IPS-15b (cell line): ENCODE measurements around the gene SASH3.
"Not testable (repeated sequence)": the region's sequence is repeated elsewhere in the genome, so short reads cannot be mapped to it uniquely, and the experiment has no call there.

Experiments used
- H3K27me3 ChIP-seq: one replicate; pipeline ENCODE4 v1.6.1; 2013; ENCODE audit warnings: low read length; ENCODE audit not compliant: control insufficient read depth, insufficient read depth
- H3K36me3 ChIP-seq: one replicate; pipeline ENCODE4 v1.6.1; 2013; ENCODE audit warnings: low read length; ENCODE audit not compliant: control insufficient read depth, insufficient read depth
- H3K4me1 ChIP-seq: one replicate; pipeline ENCODE4 v1.6.1; 2013; ENCODE audit warnings: mild to moderate bottlenecking, low read length; ENCODE audit not compliant: control insufficient read depth, insufficient read depth
- H3K4me3 ChIP-seq: one replicate; pipeline ENCODE4 v1.5.1; 2013; ENCODE audit warnings: low read depth, low read length
- H3K9ac ChIP-seq: one replicate; pipeline ENCODE4 v1.6.1; 2013; ENCODE audit warnings: low read depth, mild to moderate bottlenecking, low read length
- H3K9me3 ChIP-seq: one replicate; pipeline ENCODE4 v1.6.1; 2013; ENCODE audit warnings: mild to moderate bottlenecking, low read length; ENCODE audit not compliant: control insufficient read depth, insufficient read depth

Gene SASH3

GRCh38 chrX:129779747-129780146 is at the start of gene SASH3:
Gene SASH3 (plus strand): TSS chrX:129779949. CDS start chrX:129780098, 149 bp downstream.
- H3K9me3 ChIP-seq = no peaks in the 10 kb centered on the region
- no peaks in the 10 kb centered on the region for H3K27me3 ChIP-seq
- peaks cover 2% of the 10 kb centered on the region for H3K4me1 ChIP-seq
- no peak within 1 kb of the TSS for H3K9ac ChIP-seq
- H3K36me3 ChIP-seq = no peaks in the 10 kb centered on the region
- H3K4me3 ChIP-seq = no peak within 1 kb of the TSS

- Histone ChIP-seq H3K27me3 (peaks cover 3% of the 10 kb centered on the region), H3K36me3 (no peaks in the 10 kb centered on the region), H3K9ac (no peak overlapping the region), H3K9me3 (no peaks in the 10 kb centered on the region), H3K4me1 (no peaks in the 10 kb centered on the region), H3K4me3 (no peak overlapping the region)
Measured at GRCh38 chrX:129731228-129731627, 48.5 kb upstream of the SASH3 start.

GRCh38 chrX:129732857-129733256 is 46.9 kb upstream of the SASH3 start:
- H3K9me3 ChIP-seq = no peaks in the 10 kb centered on the region
- H3K9ac ChIP-seq = no peak overlapping the region
- peaks cover 10% of the 10 kb centered on the region for H3K27me3 ChIP-seq
- no peaks in the 10 kb centered on the region for H3K4me1 ChIP-seq
- no peak overlapping the region for H3K4me3 ChIP-seq
- H3K36me3 ChIP-seq = no peaks in the 10 kb centered on the region

- no peaks in the 10 kb centered on the region for H3K4me1 ChIP-seq
- no peak overlapping the region for H3K4me3 ChIP-seq
- H3K9me3 ChIP-seq = no peaks in the 10 kb centered on the region
- no peak overlapping the region for H3K9ac ChIP-seq
- H3K36me3 ChIP-seq = no peaks in the 10 kb centered on the region
- peaks cover 12% of the 10 kb centered on the region for H3K27me3 ChIP-seq
Measured at GRCh38 chrX:129733335-129733734, 46.4 kb upstream of the SASH3 start.

- no peaks in the 10 kb centered on the region for H3K36me3 ChIP-seq
Measured at GRCh38 chrX:129736491-129736890, 43.3 kb upstream of the SASH3 start.

GRCh38 chrX:129737916-129738315 is 41.8 kb upstream of the SASH3 start:
- no peaks in the 10 kb centered on the region for H3K9me3 ChIP-seq
- H3K4me1 ChIP-seq = peaks cover 7% of the 10 kb centered on the region
- H3K27me3 ChIP-seq = peaks cover 12% of the 10 kb centered on the region
- no peak overlapping the region for H3K4me3 ChIP-seq
- no peak overlapping the region for H3K9ac ChIP-seq
- no peaks in the 10 kb centered on the region for H3K36me3 ChIP-seq

More at GRCh38 chrX:129736491-129736890, 43.3 kb upstream of the SASH3 start:
- H3K9me3 ChIP-seq = no peaks in the 10 kb centered on the region
- H3K4me3 ChIP-seq = no peak overlapping the region
- H3K27me3 ChIP-seq = peaks cover 12% of the 10 kb centered on the region
- no peak overlapping the region for H3K9ac ChIP-seq
- H3K4me1 ChIP-seq = peaks cover 5% of the 10 kb centered on the region

- Histone ChIP-seq H3K4me1 (peaks cover 7% of the 10 kb centered on the region), H3K4me3 (no peak within 1 kb of the TSS), H3K9ac (no peak within 1 kb of the TSS), H3K36me3 (no peaks in the 10 kb centered on the region), H3K27me3 (peaks cover 16% of the 10 kb centered on the region), H3K9me3 (no peaks in the 10 kb centered on the region)
Measured at GRCh38 chrX:129738466-129739308, 41.1 kb upstream of the SASH3 start, which contains the start of gene XPNPEP2. Gene XPNPEP2 (plus strand): TSS chrX:129738979. CDS start chrX:129739214, 235 bp downstream.

GRCh38 chrX:129739578-129739977 is 40.2 kb upstream of the SASH3 start:
- H3K4me1 ChIP-seq = peaks cover 7% of the 10 kb centered on the region
- H3K27me3 ChIP-seq = peaks cover 16% of the 10 kb centered on the region
- no peaks in the 10 kb centered on the region for H3K9me3 ChIP-seq
- no peaks in the 10 kb centered on the region for H3K36me3 ChIP-seq
- H3K4me3 ChIP-seq = no peak overlapping the region
- H3K9ac ChIP-seq = no peak overlapping the region

- peaks cover 13% of the 10 kb centered on the region for H3K27me3 ChIP-seq
- no peaks in the 10 kb centered on the region for H3K9me3 ChIP-seq
- no peaks in the 10 kb centered on the region for H3K36me3 ChIP-seq
- H3K9ac ChIP-seq = no peak overlapping the region
- H3K4me3 ChIP-seq = no peak overlapping the region
- H3K4me1 ChIP-seq = peaks cover 10% of the 10 kb centered on the region
Measured at GRCh38 chrX:129741880-129742758, 37.6 kb upstream of the SASH3 start.

- not testable (repeated sequence) for H3K9ac ChIP-seq, H3K9me3 ChIP-seq, H3K4me3 ChIP-seq, H3K36me3 ChIP-seq
- Histone ChIP-seq H3K27me3 (peaks cover 11% of the 10 kb centered on the region), H3K4me1 (peaks cover 11% of the 10 kb centered on the region)
Measured at GRCh38 chrX:129742759-129743152, 37.0 kb upstream of the SASH3 start.

GRCh38 chrX:129743821-129744220 is 35.9 kb upstream of the SASH3 start:
- Histone ChIP-seq H3K4me1 (peaks cover 6% of the 10 kb centered on the region), H3K27me3 (peaks cover 6% of the 10 kb centered on the region), H3K36me3 (no peaks in the 10 kb centered on the region), H3K9ac (no peak overlapping the region), H3K4me3 (no peak overlapping the region), H3K9me3 (no peaks in the 10 kb centered on the region)
